ENCODE results near the gene CD4.
A peak's percentile ranks its signal among the peaks of the same experiment; 100 is the strongest.
"Not testable (repeated sequence)": the region's sequence is repeated elsewhere in the genome, so short reads cannot be mapped to it uniquely, and the experiment has no call there.

CD4 gene

DNA sequence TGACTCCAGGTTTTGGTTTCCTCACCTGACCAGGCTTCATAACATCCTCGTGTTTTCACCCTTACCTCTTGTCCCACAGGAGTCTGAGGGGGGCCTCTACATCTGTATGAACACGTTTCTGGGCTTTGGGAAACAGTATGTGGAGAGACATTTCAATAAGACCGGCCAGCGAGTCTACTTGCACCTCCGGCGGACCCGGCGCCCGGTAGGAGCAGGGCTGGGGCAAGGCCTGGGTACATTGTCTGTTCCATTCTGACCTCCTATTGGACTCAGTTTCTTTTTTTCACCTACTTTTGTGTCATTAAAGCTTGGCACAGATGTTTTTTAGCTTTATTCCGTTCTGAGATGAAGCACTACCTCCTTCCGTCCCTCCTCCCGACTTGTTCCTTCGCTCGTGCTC lies 66.0 kb downstream of the CD4 start:
- no peak for DNase-seq (ENCODE audit: insufficient read length)
- FAIRE-seq = no peak

DNA sequence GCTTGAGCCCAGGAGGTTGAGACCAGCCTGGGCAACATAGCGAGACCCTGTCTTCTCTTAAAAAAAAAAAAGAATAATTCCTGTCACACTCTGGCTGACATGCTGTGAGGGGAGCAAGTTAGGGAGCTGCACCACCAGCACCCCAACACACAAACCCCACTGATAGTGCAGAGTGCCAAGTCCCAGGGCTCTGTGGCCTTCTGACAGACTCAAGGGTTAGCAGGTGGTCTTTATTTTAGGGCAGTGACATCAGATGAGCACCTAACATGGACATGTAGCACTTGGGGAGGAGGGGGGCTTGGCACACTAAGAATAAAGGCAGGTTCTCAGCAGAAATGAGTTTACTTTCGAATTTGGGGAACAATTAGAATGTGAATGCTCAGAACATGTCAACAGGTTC lies 69.5 kb downstream of the CD4 start:
- TF ChIP-seq TAF1 (IDR thresholded peaks at IDR 0.05; ENCODE audit: borderline replicate concordance, low read depth, low read length) = no peak
- DNase-seq (ENCODE audit: insufficient read length) (no peak), FAIRE-seq (no peak)

More for the DNA sequence above, 66.0 kb downstream of the CD4 start:
- TF ChIP-seq TAF1 (IDR thresholded peaks at IDR 0.05; ENCODE audit: borderline replicate concordance, low read depth, low read length) (no peak), POLR2A (IDR thresholded peaks at IDR 0.05; ENCODE audit: low read depth, low read length) (no peak), POLR2AphosphoS5 (IDR thresholded peaks at IDR 0.05; ENCODE audit: low read depth, low read length) (no peak)

DNA sequence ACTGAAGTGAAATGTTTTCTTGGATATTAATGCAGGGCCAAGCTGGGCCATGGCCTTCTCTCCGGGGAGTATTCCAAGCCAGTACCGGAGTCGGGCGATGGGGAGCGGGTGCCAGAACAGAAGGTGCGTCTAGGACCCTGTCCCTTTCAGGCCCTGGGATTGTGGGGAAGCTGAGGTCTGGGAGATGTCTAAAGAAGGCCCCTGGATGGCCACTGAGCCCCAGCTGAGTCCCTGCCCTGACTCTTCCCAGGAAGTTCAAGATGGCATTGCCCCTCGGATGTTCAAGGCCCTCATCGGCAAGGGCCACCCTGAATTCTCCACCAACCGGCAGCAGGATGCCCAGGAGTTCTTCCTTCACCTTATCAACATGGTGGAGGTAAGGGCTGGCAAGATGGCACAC lies 70.8 kb downstream of the CD4 start:
- TF ChIP-seq TAF1 (IDR thresholded peaks at IDR 0.05; ENCODE audit: borderline replicate concordance, low read depth, low read length) (no peak), POLR2A (IDR thresholded peaks at IDR 0.05; ENCODE audit: low read depth, low read length) (no peak), POLR2AphosphoS5 (IDR thresholded peaks at IDR 0.05; ENCODE audit: low read depth, low read length) (no peak)
- no peak for FAIRE-seq
- DNase-seq (ENCODE audit: insufficient read length) = no peak

DNA sequence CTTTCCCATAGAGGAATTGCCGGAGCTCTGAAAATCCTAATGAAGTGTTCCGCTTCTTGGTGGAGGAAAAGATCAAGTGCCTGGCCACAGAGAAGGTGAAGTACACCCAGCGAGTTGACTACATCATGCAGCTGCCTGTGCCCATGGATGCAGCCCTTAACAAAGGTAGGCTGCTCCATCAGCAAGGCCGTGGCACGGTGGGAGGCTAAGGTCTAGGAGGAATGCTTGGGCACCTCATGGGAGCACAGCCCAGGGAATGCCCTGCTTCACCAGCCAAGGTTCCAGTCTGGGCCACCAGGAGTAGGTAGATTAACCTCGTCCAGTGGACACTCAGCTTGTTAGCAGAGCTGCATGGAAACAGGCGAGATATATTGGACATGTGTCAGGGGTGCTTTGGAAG lies 71.6 kb downstream of the CD4 start:
- no peak for DNase-seq (ENCODE audit: insufficient read length)
- FAIRE-seq = no peak
- TF ChIP-seq POLR2A (IDR thresholded peaks at IDR 0.05; ENCODE audit: low read depth, low read length) = no peak
- no peak for TF ChIP-seq TAF1 (IDR thresholded peaks at IDR 0.05; ENCODE audit: borderline replicate concordance, low read depth, low read length)
- TF ChIP-seq POLR2AphosphoS5 (IDR thresholded peaks at IDR 0.05; ENCODE audit: low read depth, low read length) = no peak

DNA sequence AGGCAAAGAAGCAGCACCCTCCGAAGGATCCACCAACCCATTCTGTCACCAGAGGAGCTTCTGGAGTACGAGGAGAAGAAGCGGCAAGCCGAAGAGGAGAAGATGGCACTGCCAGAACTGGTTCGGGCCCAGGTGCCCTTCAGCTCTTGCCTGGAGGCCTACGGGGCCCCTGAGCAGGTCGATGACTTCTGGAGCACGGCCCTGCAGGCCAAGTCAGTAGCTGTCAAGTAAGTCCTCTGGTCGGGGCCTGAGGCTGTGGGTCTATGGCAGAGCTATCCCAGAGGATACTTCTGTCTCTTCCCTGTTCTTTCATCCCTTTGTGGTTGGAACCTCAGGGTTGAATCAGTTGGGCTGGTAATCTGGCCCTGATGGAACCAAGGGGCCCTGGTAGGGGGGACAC lies 72.1 kb downstream of the CD4 start:
- DNase-seq (ENCODE audit: insufficient read length) = no peak
- no peak for FAIRE-seq
- TF ChIP-seq TAF1 (IDR thresholded peaks at IDR 0.05; ENCODE audit: borderline replicate concordance, low read depth, low read length) (no peak), POLR2A (IDR thresholded peaks at IDR 0.05; ENCODE audit: low read depth, low read length) (no peak)

DNA sequence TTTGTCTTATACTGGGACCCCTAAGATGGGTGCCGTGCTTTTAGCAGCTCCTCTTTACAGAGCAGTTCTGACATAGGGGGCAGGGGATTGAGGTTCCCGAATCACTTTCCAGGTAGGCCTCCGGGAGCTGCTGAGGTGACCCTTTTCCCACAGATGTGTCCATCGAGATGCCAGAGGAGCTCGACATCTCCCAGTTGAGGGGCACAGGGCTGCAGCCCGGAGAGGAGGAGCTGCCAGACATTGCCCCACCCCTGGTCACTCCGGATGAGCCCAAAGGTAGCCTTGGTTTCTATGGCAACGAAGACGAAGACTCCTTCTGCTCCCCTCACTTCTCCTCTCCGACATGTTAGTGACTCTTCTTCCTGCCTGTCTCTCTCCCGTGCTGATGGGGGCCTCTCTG lies 73.7 kb downstream of the CD4 start:
- no peak for FAIRE-seq
- no peak for DNase-seq (ENCODE audit: insufficient read length)
- no peak for TF ChIP-seq POLR2AphosphoS5 (IDR thresholded peaks at IDR 0.05; ENCODE audit: low read depth, low read length)

DNA sequence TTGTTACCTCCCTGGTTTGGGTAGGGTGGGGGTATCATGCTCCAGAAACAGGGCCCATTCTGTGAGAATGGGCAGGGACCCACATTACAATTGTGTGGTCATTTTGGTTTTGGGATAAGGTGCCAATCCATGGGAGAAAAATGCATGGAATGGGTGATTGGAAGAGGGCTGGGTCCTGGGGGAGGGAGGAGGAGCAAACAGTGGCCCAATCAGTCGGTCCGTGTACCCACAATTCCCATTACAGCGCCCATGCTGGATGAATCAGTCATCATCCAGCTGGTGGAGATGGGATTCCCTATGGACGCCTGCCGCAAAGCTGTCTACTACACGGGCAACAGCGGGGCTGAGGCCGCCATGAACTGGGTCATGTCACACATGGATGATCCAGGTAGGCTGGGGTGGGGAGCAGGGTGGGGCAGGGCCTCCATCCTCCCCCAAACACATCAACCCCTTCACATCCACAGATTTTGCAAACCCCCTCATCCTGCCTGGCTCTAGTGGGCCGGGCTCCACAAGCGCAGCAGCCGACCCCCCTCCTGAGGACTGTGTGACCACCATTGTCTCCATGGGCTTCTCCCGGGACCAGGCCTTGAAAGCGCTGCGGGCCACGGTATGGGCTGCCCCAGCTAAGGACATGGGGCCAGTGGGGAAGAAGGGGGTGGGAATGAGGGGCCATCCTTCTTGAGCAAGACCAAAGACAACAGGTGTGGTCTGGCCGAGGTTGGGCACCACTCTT lies 74.4 kb downstream of the CD4 start:
- DNase-seq (ENCODE audit: insufficient read length) (no peak), FAIRE-seq (no peak)
- TF ChIP-seq POLR2AphosphoS5 (IDR thresholded peaks at IDR 0.05; ENCODE audit: low read depth, low read length) (no peak), TAF1 (IDR thresholded peaks at IDR 0.05; ENCODE audit: borderline replicate concordance, low read depth, low read length) (no peak), POLR2A (IDR thresholded peaks at IDR 0.05; ENCODE audit: low read depth, low read length) (no peak)

DNA sequence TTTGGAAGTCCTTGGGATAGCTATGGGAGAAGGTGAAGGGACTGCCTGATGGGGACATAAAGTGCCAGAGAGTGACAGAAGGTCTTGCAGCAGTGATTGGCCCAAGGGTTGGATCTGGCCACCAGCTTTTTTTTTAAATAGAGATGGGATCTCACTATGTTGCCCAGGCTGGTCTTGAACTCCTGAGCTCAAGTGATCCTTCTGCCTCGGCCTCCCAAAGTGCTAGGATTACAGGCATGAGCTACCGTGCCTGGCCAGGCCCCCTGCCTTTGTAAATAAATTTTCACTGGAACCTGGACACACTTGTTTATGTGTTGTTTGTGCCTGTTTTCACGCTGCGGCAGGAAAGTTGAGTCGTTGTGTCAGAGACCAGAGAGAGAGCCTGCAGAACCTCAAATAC lies 76.0 kb downstream of the CD4 start:
- FAIRE-seq; DNase-seq (ENCODE audit: insufficient read length): not testable (repeated sequence)

DNA sequence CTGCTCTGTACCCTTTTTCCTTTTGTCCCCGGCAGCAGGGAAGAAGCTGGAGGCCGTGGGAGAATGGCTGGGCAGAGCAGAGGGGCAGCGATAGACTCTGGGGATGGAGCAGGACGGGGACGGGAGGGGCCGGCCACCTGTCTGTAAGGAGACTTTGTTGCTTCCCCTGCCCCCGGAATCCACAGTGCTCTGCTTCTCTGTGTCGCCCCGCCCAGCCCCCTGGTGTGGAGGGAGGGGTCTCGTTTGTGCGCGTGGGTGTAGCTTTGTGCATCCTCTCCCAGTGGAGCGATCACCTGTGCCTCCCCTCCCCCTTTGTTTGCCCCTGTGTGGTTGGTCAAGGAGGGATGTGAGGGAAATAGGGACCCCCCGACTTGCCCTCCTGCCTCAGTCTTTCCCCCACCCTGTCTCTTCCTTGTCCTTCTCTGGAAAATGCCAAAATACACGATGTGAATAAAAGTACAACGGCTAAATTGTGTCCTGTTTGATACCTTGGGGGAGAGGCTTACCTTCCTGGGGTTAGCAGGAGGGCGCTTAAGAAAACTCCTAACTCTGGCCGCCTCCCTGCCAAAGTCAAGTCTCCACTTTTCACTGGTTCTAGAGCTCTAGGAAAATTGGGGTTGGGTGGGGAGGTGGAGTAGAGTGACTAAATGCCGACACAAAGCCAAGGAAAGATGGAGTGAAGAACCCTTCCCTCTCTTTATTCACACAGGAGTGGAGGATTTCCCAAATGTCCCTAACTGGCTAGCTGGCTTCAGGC lies 77.0 kb downstream of the CD4 start:
- TF ChIP-seq POLR2A (IDR thresholded peaks at IDR 0.05; ENCODE audit: low read depth, low read length) = no peak
- TF ChIP-seq TAF1 (IDR thresholded peaks at IDR 0.05; ENCODE audit: borderline replicate concordance, low read depth, low read length) = no peak
- TF ChIP-seq POLR2AphosphoS5 (IDR thresholded peaks at IDR 0.05; ENCODE audit: low read depth, low read length) = no peak
- FAIRE-seq (peak; percentile 72), DNase-seq (ENCODE audit: insufficient read length) (no peak)

DNA sequence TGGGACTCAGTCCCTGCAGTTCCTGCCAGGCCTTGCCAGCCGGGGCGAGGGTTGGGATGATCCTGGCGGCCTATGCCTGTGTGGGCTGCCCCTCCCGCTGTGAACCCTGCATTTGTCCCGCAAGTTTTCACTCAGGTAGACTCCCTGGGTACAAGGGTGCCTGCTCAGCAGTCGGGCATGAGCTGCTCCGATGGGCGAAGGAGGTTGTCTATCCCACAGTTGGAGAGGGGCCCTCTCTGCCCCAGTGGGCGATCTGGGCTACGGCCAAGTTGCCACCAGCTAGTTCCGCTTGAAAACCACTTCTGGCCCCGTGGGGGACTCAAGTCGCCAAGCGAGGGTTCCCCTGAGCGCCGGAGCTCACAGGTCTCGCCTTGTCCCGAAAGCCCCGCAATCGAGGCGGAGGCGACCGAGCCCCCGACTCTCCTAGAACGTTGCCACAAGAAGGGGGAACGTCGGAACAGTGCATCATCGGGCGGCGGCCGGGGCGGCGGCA lies 77.6 kb downstream of the CD4 start:
- FAIRE-seq (no peak), DNase-seq (ENCODE audit: insufficient read length) (no peak)
- TF ChIP-seq POLR2AphosphoS5 (IDR thresholded peaks at IDR 0.05; ENCODE audit: low read depth, low read length) = no peak
- TF ChIP-seq TAF1 (IDR thresholded peaks at IDR 0.05; ENCODE audit: borderline replicate concordance, low read depth, low read length) = no peak
- TF ChIP-seq POLR2A (IDR thresholded peaks at IDR 0.05; ENCODE audit: low read depth, low read length) = no peak

DNA sequence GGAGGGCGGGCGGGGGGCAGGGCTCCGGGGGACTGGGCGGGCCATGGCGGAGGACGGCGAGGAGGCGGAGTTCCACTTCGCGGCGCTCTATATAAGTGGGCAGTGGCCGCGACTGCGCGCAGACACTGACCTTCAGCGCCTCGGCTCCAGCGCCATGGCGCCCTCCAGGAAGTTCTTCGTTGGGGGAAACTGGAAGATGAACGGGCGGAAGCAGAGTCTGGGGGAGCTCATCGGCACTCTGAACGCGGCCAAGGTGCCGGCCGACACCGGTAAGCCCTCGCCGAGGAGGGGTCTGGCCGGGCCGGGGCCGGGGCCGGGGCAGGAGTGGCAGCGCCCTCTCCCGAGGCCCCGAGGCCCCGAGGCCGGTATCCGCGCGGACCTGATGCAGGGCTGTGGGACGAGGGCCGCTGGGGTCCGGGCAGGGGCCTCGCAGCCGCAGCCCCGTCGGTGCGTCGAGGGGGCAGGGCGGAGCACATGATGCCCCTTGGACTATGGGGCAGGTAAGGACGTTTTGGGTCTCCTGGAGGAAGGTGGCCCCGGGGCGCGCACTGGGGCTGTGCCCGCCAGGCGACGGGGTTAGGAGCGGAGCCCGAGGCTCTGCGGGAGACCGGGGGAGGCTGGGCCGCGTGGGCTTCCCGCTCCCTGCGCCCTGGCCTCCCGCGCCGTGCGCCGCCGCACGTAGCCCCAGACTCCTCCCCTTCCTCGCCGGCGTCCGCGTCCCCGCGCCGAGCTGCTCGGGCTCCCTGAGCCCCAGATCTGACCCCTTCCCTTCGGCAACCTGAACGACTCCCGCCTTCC lies 78.3 kb downstream of the CD4 start, which contains the start of gene TPI1:
TSS of gene TPI1 (plus strand) at position 119 of the 798 bp plus-strand sequence. CDS start at position 155, 36 bp downstream.
- TF ChIP-seq POLR2AphosphoS5 (IDR thresholded peaks at IDR 0.05; ENCODE audit: low read depth, low read length) = peak; percentile 98
- TF ChIP-seq POLR2A (IDR thresholded peaks at IDR 0.05; ENCODE audit: low read depth, low read length) = peak; percentile 99
- TF ChIP-seq TAF1 (IDR thresholded peaks at IDR 0.05; ENCODE audit: borderline replicate concordance, low read depth, low read length) = peak; percentile 95
- FAIRE-seq = peak; percentile 97

More for the DNA sequence above, 78.3 kb downstream of the CD4 start, which contains the start of gene TPI1:
- DNase-seq (ENCODE audit: insufficient read length) = peak; percentile 94
